ENCODE data around the gene GRK1.

GRK1 gene

GRCh38 chr13:113763254-113763653 is 96.2 kb downstream of the GRK1 start:
- intact Hi-C loops (cut with DNase I): no loop called here
- peak in 1 of 42 donors; percentile 34 for DNase-seq

- intact Hi-C loops (cut with DNase I): no loop called here
- peak in 1 of 42 donors; percentile 25 for DNase-seq
Observed at GRCh38 chr13:113763961-113764792, 97.2 kb downstream of the GRK1 start.

- intact Hi-C loops (cut with DNase I): no loop called here
- peak in 1 of 42 donors; percentile 17 for DNase-seq
Observed at GRCh38 chr13:113764793-113765563, 98.0 kb downstream of the GRK1 start.

GRCh38 chr13:113765564-113765910 is 98.5 kb downstream of the GRK1 start:
- intact Hi-C loops (cut with DNase I): no loop called here
- no peak for DNase-seq

GRCh38 chr13:113766035-113766800 is 99.2 kb downstream of the GRK1 start:
- peak in 1 of 42 donors; percentile 28 for DNase-seq
- intact Hi-C loops (cut with DNase I): no loop called here

GRCh38 chr13:113767366-113767765 is 100.3 kb downstream of the GRK1 start:
- intact Hi-C loops (cut with DNase I): no loop called here

GRCh38 chr13:113768018-113768905 is 101.2 kb downstream of the GRK1 start:
- DNase-seq: peak in 1 of 42 donors; percentile 18
- intact Hi-C loops (cut with DNase I): no loop called here

More at GRCh38 chr13:113767366-113767765, 100.3 kb downstream of the GRK1 start:
- DNase-seq: no peak

DNA sequence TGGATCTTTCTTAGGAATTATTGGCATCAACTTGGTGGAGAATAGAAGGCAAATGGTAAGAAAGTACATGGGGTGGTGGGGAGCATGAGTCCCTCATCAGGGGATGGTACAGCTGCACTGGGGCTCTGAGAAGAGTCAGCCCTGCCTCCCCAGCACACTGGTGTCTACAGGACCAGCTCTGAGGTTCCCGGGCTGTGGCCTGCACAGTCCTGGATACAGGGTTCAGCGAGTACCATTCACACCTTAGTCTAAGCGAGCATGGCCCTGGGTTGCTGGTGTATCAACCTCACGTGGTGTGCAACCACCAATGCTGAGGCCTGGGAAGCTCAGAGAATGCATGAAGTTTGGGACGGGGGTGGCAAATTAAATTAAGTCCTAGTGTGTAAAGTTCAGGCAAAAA is 102.1 kb downstream of the GRK1 start:
- DNase-seq: peak in 1 of 42 donors; percentile 9
- intact Hi-C loops (cut with DNase I): no loop called here

DNA sequence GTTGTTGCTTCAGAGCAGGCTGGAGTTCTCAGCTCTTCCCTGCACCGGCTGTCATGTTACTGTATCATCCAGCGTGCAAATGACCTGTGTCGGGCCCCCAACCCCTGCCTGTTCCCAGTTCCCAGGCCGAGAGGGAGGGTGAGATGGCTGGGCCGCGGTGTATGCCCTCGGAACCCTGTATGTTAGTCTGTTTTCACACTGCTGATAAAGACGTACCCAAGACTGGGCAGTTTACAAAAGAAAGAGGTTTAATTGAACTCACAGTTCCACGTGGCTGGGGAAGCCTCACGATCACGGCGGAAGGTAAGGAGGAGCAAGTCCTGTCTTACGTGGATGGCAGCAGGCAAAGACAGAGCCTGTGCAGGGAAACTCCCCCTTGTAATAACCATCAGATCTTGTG is 102.9 kb downstream of the GRK1 start:
- intact Hi-C loops (cut with DNase I): no loop called here
- peak in 1 of 42 donors; percentile 27 for DNase-seq

DNA sequence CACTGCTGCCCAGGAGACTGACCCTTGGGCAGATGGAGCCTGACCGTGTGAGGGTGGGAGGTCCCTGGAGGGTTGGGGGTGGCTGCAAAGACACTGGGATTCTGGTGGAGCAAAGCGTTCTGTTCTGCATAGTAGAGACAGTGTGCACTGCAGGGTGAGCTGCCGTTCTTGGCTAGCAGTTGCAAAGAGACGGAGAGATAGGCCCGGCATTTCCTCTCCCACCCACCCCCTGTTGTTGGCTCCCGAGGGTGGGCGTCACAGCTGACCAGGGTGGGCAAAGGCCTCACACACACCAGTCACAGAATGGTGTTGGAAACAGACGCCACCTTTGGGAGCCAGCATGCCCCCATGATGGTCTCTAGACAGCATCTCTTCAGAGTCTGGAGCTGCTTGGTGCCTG is 103.4 kb downstream of the GRK1 start:
- intact Hi-C loops (cut with DNase I): no loop called here
- DNase-seq: no peak

GRCh38 chr13:113770937-113771336 is 103.9 kb downstream of the GRK1 start:
- DNase-seq: peak in 1 of 42 donors; percentile 16
- intact Hi-C loops (cut with DNase I): no loop called here

- DNase-seq: no peak
- intact Hi-C loops (cut with DNase I): no loop called here
Observed at GRCh38 chr13:113771709-113772331, 104.8 kb downstream of the GRK1 start.

GRCh38 chr13:113774177-113775107 is 107.4 kb downstream of the GRK1 start:
- peak in 1 of 42 donors; percentile 4 for DNase-seq
- intact Hi-C loops (cut with DNase I): no loop called here

GRCh38 chr13:113775451-113776145 is 108.6 kb downstream of the GRK1 start:
- intact Hi-C loops (cut with DNase I): no loop called here
- peak in 2 of 42 donors; percentile 2 to 19 for DNase-seq

- intact Hi-C loops (cut with DNase I): no loop called here
- peak in 2 of 42 donors; percentile 29 to 30 for DNase-seq
Observed at GRCh38 chr13:113776231-113777125, 109.5 kb downstream of the GRK1 start.
